Measurements from ENCODE around the gene THSD7A.

GRCh38 chr7:11630355-11630754 lies 201.6 kb downstream of the THSD7A start:
- TF ChIP-seq CTCF (IDR thresholded peaks at IDR 0.05; ENCODE audit: poor library complexity, severe bottlenecking) (no peak), POLR2AphosphoS5 (IDR thresholded peaks at IDR 0.05) (no peak), EP300 (conservative IDR thresholded peaks at IDR 0.05; ENCODE audit: poor library complexity, severe bottlenecking) (no peak), MXI1 (conservative IDR thresholded peaks at IDR 0.05; ENCODE audit: poor library complexity, severe bottlenecking) (no peak), RAD21 (conservative IDR thresholded peaks at IDR 0.05) (no peak)
